HG02623 (cell line): ENCODE results near the gene PCDHGA9.
"Not testable (repeated sequence)": the region's sequence is repeated elsewhere in the genome, so short reads cannot be mapped to it uniquely, and the experiment has no call there.

Source experiments
- ATAC-seq: cut with Tn5 transposase; IDR thresholded peaks from one replicate; pipeline ENCODE4 v1.9.1; 2021; ENCODE audit warnings: moderate library complexity; ENCODE audit not compliant: unreplicated experiment

PCDHGA9 gene

DNA sequence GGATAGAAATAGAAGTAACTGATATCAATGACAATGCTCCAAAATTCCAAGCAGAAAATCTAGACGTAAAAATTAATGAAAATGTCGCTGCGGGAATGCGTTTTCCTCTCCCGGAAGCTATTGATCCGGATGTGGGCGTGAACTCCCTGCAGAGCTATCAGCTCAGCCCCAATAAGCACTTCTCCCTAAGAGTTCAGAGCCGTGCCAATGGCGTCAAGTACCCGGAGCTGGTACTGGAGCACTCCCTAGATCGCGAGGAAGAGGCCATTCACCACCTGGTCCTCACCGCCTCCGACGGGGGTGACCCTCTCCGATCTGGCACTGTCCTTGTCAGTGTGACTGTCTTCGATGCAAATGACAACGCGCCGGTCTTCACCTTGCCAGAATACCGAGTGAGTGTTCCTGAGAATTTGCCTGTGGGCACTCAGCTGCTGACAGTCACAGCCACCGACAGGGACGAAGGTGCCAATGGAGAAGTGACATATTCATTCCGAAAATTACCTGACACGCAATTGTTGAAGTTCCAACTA, 11.0 kb downstream of the PCDHGA9 start:
- no peak for ATAC-seq

DNA sequence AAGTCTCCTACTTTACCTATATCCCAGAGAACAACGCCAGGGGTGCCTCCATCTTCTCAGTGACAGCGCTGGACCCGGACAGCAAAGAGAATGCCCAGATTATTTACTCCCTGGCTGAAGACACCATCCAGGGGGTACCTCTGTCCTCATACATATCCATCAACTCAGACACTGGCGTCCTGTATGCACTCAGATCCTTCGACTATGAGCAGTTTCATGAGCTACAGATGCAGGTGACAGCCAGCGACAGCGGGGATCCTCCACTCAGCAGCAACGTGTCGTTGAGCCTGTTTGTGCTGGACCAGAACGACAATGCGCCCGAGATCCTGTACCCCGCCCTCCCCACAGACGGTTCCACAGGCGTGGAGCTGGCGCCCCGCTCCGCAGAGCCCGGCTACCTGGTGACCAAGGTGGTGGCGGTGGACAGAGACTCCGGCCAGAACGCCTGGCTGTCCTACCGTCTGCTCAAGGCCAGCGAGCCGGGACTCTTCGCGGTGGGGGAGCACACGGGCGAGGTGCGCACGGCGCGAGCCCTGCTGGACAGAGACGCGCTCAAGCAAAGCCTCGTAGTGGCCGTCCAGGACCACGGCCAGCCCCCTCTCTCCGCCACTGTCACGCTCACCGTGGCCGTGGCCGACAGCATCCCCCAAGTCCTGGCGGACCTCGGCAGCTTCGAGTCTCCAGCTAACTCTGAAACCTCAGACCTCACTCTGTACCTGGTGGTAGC, 12.1 kb downstream of the PCDHGA9 start:
- ATAC-seq = not testable (repeated sequence)

- ATAC-seq = not testable (repeated sequence)
Observed at GRCh38 chr5:141415275-141415618, 12.7 kb downstream of the PCDHGA9 start.

DNA sequence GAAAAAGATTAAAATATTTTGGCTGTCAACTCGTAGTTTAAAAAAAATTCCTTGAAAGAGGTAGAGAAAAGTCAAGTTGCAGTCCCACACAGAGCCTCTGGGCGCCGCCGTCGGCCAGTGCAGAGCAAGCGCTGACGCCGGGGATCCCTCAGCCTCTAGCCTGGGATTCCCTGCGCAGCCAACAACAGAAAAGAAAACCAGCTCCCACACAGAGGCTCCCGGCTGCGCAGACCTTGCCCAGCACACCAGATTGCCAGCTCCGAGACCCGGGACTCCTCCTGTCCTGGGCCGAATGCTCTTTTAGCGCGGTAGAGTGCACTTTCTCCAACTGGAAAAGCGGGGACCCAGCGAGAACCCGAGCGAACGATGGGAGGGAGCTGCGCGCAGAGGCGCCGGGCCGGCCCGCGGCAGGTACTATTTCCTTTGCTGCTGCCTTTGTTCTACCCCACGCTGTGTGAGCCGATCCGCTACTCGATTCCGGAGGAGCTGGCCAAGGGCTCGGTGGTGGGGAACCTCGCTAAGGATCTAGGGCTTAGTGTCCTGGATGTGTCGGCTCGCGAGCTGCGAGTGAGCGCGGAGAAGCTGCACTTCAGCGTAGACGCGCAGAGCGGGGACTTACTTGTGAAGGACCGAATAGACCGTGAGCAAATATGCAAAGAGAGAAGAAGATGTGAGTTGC, 15.1 kb downstream of the PCDHGA9 start, which contains the start of gene PCDHGB7:
Gene PCDHGB7, plus strand, starts transcription at position 184 of the 679 bp plus-strand sequence. Its CDS starts 183 bp downstream, at position 367.
- ATAC-seq = peak; percentile 76

DNA sequence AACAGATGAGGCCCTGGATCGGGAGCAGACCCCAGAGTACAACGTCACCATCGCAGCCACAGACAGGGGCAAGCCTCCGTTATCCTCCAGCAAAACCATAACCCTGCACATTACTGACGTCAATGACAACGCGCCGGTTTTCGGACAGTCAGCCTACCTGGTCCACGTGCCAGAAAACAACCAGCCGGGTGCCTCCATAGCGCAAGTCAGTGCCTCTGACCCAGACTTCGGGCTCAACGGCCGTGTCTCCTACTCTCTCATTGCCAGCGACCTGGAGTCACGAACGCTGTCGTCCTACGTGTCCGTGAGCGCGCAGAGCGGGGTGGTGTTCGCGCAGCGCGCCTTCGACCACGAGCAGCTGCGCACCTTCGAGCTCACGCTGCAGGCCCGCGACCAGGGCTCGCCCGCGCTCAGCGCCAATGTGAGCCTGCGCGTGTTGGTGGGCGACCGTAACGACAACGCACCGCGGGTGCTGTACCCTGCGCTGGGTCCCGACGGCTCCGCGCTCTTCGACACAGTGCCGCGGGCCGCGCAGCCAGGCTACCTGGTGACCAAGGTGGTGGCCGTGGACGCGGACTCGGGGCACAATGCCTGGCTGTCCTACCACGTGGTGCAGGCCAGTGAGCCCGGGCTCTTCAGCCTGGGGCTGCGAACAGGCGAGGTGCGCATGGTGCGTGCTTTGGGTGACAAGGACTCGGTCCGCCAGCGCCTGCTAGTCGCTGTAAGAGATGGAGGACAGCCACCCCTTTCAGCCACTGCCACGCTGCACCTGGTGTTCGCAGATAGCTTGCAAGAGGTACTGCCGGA, 16.7 kb downstream of the PCDHGA9 start:
- no peak for ATAC-seq

DNA sequence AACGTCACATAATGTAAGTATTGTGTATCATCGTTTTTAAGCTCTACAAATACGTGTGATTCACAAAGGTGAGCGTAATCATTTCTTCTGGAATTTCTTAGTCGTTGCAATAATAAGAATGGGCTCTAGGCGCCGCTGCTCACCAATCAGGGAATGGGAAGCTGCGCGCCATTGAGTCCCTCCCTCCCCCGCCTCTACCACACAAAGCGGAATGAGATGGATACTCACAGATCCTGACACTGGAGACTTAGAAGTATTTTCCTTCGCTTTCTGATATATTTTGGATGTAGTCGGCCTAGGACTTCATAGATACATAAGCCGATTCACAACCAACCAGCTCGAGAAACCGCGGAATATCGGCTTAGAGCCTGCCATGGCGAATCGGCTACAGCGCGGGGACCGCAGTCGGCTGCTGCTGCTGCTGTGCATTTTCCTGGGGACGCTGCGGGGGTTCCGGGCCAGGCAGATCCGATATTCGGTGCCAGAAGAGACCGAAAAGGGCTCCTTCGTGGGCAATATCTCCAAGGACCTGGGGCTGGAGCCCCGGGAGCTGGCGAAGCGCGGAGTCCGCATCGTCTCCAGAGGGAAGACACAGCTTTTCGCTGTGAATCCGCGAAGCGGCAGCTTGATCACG, 18.4 kb downstream of the PCDHGA9 start, which contains the start of gene PCDHGA11:
Gene PCDHGA11, plus strand, starts transcription at position 197 of the 634 bp plus-strand sequence. Its CDS starts 177 bp downstream, at position 374.
- ATAC-seq = no peak

DNA sequence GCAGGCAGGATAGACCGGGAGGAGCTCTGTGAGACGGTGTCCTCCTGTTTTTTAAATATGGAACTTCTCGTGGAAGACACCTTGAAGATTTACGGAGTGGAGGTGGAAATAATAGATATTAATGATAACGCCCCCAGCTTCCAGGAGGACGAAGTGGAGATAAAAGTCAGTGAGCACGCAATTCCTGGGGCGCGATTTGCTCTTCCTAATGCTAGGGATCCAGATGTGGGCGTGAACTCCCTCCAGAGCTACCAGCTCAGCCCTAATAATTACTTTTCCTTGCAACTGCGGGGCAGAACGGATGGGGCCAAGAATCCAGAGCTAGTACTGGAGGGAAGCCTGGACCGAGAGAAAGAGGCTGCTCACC, 18.9 kb downstream of the PCDHGA9 start:
- ATAC-seq = no peak

GRCh38 chr5:141422742-141423291, 20.2 kb downstream of the PCDHGA9 start:
- no peak for ATAC-seq

- ATAC-seq = no peak
Observed at GRCh38 chr5:141427783-141428426, 25.3 kb downstream of the PCDHGA9 start.

GRCh38 chr5:141430332-141431113, 27.9 kb downstream of the PCDHGA9 start, which contains the start of gene PCDHGA12:
Gene PCDHGA12, plus strand, starts transcription at chr5:141430507. Its CDS starts 253 bp downstream, at chr5:141430760.
- peak; percentile 76 for ATAC-seq

DNA sequence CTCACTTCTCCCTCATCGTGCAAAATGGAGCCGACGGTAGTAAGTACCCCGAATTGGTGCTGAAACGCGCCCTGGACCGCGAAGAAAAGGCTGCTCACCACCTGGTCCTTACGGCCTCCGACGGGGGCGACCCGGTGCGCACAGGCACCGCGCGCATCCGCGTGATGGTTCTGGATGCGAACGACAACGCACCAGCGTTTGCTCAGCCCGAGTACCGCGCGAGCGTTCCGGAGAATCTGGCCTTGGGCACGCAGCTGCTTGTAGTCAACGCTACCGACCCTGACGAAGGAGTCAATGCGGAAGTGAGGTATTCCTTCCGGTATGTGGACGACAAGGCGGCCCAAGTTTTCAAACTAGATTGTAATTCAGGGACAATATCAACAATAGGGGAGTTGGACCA, 28.7 kb downstream of the PCDHGA9 start:
- ATAC-seq = peak; percentile 43

DNA sequence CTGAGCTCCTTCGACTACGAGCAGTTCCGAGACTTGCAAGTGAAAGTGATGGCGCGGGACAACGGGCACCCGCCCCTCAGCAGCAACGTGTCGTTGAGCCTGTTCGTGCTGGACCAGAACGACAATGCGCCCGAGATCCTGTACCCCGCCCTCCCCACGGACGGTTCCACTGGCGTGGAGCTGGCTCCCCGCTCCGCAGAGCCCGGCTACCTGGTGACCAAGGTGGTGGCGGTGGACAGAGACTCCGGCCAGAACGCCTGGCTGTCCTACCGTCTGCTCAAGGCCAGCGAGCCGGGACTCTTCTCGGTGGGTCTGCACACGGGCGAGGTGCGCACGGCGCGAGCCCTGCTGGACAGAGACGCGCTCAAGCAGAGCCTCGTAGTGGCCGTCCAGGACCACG, 29.7 kb downstream of the PCDHGA9 start:
- ATAC-seq = not testable (repeated sequence)

DNA sequence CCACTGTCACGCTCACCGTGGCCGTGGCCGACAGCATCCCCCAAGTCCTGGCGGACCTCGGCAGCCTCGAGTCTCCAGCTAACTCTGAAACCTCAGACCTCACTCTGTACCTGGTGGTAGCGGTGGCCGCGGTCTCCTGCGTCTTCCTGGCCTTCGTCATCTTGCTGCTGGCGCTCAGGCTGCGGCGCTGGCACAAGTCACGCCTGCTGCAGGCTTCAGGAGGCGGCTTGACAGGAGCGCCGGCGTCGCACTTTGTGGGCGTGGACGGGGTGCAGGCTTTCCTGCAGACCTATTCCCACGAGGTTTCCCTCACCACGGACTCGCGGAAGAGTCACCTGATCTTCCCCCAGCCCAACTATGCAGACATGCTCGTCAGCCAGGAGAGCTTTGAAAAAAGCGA, 30.1 kb downstream of the PCDHGA9 start:
- not testable (repeated sequence) for ATAC-seq

- ATAC-seq = no peak
Observed at GRCh38 chr5:141434006-141434405, 31.4 kb downstream of the PCDHGA9 start.

GRCh38 chr5:141437221-141437620, 34.6 kb downstream of the PCDHGA9 start:
- no peak for ATAC-seq

DNA sequence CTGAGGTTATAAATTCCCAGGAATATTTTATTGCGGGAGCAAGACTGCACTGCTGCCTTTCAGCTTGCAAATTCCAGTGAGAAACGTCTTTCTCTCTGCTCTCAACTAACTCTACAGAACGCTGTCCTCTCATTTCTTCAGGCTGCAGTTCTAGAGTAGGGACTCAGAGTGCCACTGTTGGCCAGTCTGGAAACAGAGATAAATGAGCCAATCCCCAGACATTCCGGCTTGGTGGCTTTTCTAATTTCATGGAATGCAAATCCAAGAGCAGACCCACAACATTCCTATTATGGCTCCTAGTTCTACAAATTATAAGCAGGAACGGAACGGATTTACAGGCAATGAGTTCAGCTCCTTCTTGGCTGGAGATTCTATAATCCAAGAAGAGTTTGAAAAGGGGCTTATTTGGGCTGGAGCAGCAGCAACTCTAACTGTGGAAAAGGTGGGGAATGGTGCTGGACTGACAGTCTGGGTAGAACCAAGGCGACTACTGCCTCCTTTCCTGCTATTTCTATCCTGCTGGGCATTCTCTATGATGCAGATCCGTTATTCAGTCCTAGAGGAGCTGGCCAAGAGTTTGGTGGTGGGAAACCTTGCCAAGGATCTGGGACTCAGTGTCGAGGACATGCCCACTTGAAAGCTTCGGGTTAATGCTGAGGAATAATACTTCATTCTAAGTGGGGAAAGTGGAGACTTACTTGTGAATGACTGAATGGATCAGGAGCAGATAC, 37.0 kb downstream of the PCDHGA9 start:
- no peak for ATAC-seq

- no peak for ATAC-seq
Observed at GRCh38 chr5:141440341-141440740, 37.8 kb downstream of the PCDHGA9 start.

GRCh38 chr5:141441571-141442170, 39.1 kb downstream of the PCDHGA9 start:
- no peak for ATAC-seq
